Activated CD8-positive, alpha-beta T cell treated with anti-CD3 and anti-CD28 coated beads for 36 hours (primary cell): ENCODE data around the gene RNASE7. TPM values are rescaled to one million over a fixed set of nuclear protein-coding genes. Genes with fewer than 3 reads are reported as not detected.

Source experiments
- ATAC-seq: fragments of 200-7000 bp; cut with Tn5 transposase; one replicate; pipeline ENCODE4 v1.10.0; 2021; ENCODE audit warnings: mild to moderate bottlenecking, moderate library complexity
- CTCF ChIA-PET: fragments of 350-600 bp; sonication (Branson Sonifier 250); formaldehyde crosslinking; loops from one replicate; lab custom pipeline; 2021; ENCODE audit warnings: antibody characterized with exemption; lab: Charles Lee
- POLR2A ChIA-PET: fragments of 350-600 bp; sonication (Branson Sonifier 250); formaldehyde crosslinking; loops from one replicate; lab custom pipeline; 2021; ENCODE audit warnings: antibody characterized with exemption; lab: Charles Lee
- DNase-seq: peaks from one replicate; pipeline ENCODE4 v3.0.0-alpha.2; 2020
- H3K27ac Mint-ChIP-seq: one replicate; pipeline ENCODE4 v1.8.0; 2021; ENCODE audit warnings: mild to moderate bottlenecking, mixed read lengths
- H3K27me3 Mint-ChIP-seq: one replicate; pipeline ENCODE4 v1.8.0; 2021; ENCODE audit warnings: mixed read lengths
- H3K36me3 Mint-ChIP-seq: one replicate; pipeline ENCODE4 v1.8.0; 2021; ENCODE audit warnings: low read depth, mixed read lengths
- H3K4me1 Mint-ChIP-seq: one replicate; pipeline ENCODE4 v1.8.0; 2021; ENCODE audit warnings: low read depth, mixed read lengths
- H3K4me3 Mint-ChIP-seq: one replicate; pipeline ENCODE4 v1.8.0; 2021; ENCODE audit warnings: mild to moderate bottlenecking, moderate library complexity, mixed read lengths
- H3K9me3 Mint-ChIP-seq: one replicate; pipeline ENCODE4 v1.8.0; 2021; ENCODE audit warnings: mixed read lengths
- intact Hi-C: fragments of 100-400 bp; cut with micrococcal nuclease; formaldehyde crosslinking; loops from one replicate; pipeline ENCODE4 v1.10.0; 2022
- total RNA-seq, 2 experiments: library from RNA; stranded (reverse); gene quantifications; one replicate each; pipeline ENCODE4 v1.2.3, GENCODE V29; 2021
- TF ChIP-seq, protein P1 (sequence below): fragments of 200-600 bp; IDR thresholded peaks from one replicate; pipeline ENCODE4 v1.8.0; 2022; ENCODE audit warnings: antibody characterized with exemption, mild to moderate bottlenecking

The RNASE7 gene
- total RNA-seq, 2 experiments from 2014 or later = not detected

DNA sequence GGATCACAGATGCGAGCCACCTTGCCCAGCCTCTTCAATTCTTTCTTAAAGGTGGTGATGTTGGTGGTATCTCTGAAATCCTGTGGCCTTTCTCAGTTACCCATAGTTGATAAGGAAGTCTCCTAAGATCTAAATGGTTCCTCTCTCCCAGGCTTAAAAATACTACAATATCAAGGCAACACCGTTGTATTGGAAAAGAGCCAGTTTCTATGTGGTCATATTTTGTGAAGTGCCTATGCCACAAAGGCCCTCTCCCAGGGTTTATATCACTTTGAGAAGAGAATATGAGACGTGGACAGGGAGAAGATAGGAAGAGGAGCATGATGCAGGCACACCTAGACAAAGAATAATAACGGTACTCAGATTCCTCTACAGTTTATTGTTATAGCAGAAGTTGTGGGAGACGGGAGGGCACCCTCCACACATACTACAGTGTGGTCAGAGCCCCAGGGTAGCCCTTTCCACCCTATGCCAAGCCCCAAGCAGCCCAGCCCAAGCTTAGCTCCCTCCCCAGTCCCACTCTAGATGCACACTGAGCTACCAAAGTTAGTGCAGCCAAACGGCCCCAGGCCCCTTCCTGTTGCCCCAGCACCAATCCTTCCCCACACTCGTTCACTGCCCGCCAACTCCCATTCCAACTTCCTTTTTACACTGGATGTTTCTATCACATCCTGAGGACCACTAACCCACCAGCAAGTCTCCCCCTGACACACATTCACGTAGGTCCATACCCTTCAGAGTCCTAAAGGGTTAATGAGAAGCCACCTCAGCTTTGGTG, 25.6 kb upstream of the RNASE7 start:
- TF ChIP-seq, protein P1, sequence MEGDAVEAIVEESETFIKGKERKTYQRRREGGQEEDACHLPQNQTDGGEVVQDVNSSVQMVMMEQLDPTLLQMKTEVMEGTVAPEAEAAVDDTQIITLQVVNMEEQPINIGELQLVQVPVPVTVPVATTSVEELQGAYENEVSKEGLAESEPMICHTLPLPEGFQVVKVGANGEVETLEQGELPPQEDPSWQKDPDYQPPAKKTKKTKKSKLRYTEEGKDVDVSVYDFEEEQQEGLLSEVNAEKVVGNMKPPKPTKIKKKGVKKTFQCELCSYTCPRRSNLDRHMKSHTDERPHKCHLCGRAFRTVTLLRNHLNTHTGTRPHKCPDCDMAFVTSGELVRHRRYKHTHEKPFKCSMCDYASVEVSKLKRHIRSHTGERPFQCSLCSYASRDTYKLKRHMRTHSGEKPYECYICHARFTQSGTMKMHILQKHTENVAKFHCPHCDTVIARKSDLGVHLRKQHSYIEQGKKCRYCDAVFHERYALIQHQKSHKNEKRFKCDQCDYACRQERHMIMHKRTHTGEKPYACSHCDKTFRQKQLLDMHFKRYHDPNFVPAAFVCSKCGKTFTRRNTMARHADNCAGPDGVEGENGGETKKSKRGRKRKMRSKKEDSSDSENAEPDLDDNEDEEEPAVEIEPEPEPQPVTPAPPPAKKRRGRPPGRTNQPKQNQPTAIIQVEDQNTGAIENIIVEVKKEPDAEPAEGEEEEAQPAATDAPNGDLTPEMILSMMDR = no peak
- ATAC-seq (no peak), DNase-seq (no peak)
- Mint-ChIP-seq H3K9me3 (no peaks in the 10 kb centered on the region), H3K36me3 (no peaks in the 10 kb centered on the region), H3K4me1 (no peaks in the 10 kb centered on the region), H3K4me3 (no peak overlapping the region), H3K27me3 (peaks cover 10% of the 10 kb centered on the region), H3K27ac (no peak overlapping the region)
- CTCF ChIA-PET = interaction anchor here (1.0 to 15.2 kb wide), 9 partner anchors 9 to 91 kb away, joined by 3 to 267 read pairs (median 63); partner anchors contain the start of genes RNASE7, SLC39A2, TMEM253 and TPPP2
- intact Hi-C loops = no loop called here
- POLR2A ChIA-PET = interaction anchor here (1.4 kb wide), 1 partner anchor 87 kb away, joined by 3 read pairs; no protein-coding TSS in a partner anchor

DNA sequence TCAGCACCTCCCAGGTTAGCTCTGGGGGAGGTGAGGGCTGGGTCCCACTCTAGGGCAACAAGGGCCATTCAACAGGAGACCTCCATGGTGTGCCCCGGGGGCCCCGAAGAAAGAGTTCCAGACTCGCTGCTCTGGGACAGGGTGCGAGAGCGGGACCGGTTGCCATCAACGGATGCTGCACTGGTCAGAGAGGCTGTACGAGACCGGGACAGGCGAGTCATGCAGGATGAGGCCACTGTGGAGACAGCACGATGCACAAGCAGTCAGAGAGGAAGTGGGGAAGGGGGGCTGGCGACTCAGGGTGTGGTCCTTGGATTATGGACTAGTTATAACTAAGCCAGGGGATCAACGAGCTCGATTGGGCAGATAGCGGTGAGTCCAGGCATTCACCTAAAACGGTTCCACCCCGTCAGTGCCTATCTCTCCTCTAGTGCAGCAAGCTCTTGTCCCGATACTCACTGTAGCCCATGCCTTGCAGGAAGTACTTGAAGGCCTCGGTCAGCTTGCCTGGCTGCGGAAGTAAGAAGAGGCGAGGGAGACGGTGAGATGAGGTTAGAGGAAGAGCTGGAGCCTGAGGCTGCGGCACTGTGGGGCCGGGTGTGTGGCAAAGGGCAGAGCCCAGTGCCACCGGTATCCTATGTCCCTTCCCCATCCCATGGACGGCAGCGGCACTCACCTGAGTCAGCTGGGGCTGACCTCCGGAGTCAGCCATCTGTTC, 24.5 kb upstream of the RNASE7 start:
- DNase-seq (no peak), ATAC-seq (no peak)
- ChIA-PET POLR2A (no interaction called here), CTCF (interaction anchor here (0.7 to 15.2 kb wide), 9 partner anchors 8 to 89 kb away, joined by 3 to 267 read pairs (median 6); partner anchors contain the start of genes RNASE7, SLC39A2, TMEM253 and TPPP2)
- Mint-ChIP-seq H3K27me3 (peaks cover 2% of the 10 kb centered on the region), H3K27ac (no peak overlapping the region), H3K9me3 (no peaks in the 10 kb centered on the region), H3K4me1 (peaks cover under 1% of the 10 kb centered on the region), H3K36me3 (no peaks in the 10 kb centered on the region), H3K4me3 (no peak overlapping the region)
- intact Hi-C loops = no loop called here
- TF ChIP-seq, protein P1 = no peak

DNA sequence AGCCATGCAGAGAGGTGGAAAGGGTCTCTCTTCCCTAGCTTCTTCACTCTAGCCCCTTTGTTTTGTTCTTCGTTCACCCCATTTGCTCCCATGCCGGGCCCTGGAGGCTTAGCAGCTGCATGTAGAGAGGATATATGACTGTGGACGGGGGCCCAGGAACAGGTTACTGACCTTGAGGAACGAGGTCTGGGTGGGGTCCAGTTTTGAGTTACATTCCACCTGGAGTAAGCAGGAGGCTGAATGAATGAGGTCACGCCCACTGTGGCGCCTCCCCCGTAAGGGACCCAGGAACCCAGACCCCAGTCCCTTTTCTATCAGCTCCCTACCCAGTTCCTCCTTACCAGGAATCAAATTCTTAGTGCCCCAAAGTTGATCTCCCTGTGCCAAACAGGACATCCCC, 23.9 kb upstream of the RNASE7 start:
- H3K4me3 Mint-ChIP-seq = no peak overlapping the region
- no peaks in the 10 kb centered on the region for H3K36me3 Mint-ChIP-seq
- DNase-seq = no peak
- intact Hi-C loops = no loop called here
- POLR2A ChIA-PET = no interaction called here
- no peaks in the 10 kb centered on the region for H3K9me3 Mint-ChIP-seq
- H3K4me1 Mint-ChIP-seq = peaks cover 3% of the 10 kb centered on the region
- TF ChIP-seq, protein P1 = no peak
- H3K27ac Mint-ChIP-seq = no peak overlapping the region
- ATAC-seq = no peak
- CTCF ChIA-PET = interaction anchor here (0.7 to 15.2 kb wide), 9 partner anchors 8 to 118 kb away, joined by 3 to 267 read pairs (median 6); partner anchors contain the start of genes RNASE7, SLC39A2, TMEM253 and TPPP2
- H3K27me3 Mint-ChIP-seq = peaks cover 2% of the 10 kb centered on the region

DNA sequence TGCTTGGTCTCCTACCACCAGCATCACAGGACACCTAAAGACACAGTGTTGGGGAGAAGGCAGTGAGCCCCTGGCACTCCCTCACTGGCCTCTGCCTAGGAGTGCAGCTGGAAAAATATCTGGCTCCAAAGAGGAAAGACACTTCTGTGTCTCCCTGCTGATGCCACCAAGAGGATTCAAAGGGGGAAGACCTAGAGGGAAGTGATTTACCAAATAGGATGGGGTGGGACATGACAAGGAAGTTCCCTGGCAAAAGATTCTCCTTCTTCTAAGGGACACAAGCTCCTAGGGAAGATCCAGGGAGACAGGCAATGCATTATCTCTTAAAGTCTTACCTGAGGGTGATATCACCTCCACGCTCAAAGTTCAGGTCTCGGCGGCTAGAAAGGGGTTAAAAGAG, 23.4 kb upstream of the RNASE7 start:
- intact Hi-C loops = no loop called here
- ChIA-PET POLR2A (interaction anchor here (1.0 kb wide), 1 partner anchor 47 kb away, joined by 4 read pairs; no protein-coding TSS in a partner anchor), CTCF (interaction anchor here (0.7 to 15.2 kb wide), 10 partner anchors 9 to 118 kb away, joined by 3 to 267 read pairs (median 5); partner anchors contain the start of genes RNASE7, SLC39A2, TMEM253 and TPPP2)
- Mint-ChIP-seq H3K9me3 (no peaks in the 10 kb centered on the region), H3K27ac (no peak overlapping the region), H3K27me3 (peaks cover 2% of the 10 kb centered on the region), H3K4me1 (peaks cover 3% of the 10 kb centered on the region), H3K36me3 (no peaks in the 10 kb centered on the region), H3K4me3 (no peak overlapping the region)
- ATAC-seq (no peak), DNase-seq (no peak)
- TF ChIP-seq, protein P1 = no peak
